Activated CD4-positive, alpha-beta T cell treated with anti-CD3 and anti-CD28 coated beads, Interleukin-2, amount 50 U/mL, for 16 hours (primary cell): ENCODE data around the gene LMLN.
"Not testable (repeated sequence)": the region's sequence is repeated elsewhere in the genome, so short reads cannot be mapped to it uniquely, and the experiment has no call there.

ENCODE experiments used
- DNase-seq: peaks from one replicate; pipeline ENCODE4 v3.0.0-alpha.2; 2020

The LMLN gene

GRCh38 chr3:197956626-197956988 lies 3.4 kb upstream of the LMLN start:
- DNase-seq = no peak

DNA sequence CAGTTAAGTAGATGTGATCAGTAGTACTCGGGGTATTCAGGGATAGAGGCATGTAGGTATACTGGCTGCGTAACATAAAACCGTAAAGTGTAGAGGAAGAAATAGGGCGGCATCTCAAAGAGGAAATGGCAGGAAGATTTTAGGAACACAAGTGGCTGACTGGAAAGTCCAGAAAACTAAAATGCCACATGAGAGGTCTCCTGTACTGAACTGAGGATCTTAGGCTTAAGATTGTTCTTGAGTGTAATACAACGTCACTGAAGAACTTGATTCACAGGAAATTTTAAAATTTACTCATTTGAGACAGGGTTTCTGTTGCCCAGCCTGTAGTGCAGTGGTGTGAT lies 2.3 kb upstream of the LMLN start:
- DNase-seq = no peak

GRCh38 chr3:197958346-197958745 lies 1.7 kb upstream of the LMLN start:
- DNase-seq = no peak

DNA sequence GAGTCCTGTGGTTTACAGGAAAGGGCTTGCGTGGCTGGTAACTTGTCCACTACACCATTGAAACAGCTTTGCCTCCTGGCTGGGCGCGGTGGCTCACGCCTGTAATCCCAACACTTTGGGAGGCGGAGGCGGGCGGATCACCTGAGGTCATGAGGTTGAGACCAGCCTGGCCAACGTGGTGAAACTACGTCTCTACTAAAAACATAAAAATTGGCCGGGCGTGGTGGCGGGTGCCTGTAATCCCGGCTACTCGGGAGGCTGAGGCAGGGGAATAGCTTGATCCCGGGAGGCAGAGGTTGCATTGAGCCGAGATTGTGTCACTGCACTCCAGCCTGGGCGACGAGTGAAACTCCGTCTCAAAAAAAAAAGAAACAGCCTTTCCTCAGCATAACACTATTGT lies 1.2 kb upstream of the LMLN start:
- DNase-seq = not testable (repeated sequence)

- no peak for DNase-seq
Measured at GRCh38 chr3:197959500-197959890, 522 bp upstream of the LMLN start.

GRCh38 chr3:197960694-197961581 lies 921 bp downstream of the LMLN start:
- DNase-seq = no peak

DNA sequence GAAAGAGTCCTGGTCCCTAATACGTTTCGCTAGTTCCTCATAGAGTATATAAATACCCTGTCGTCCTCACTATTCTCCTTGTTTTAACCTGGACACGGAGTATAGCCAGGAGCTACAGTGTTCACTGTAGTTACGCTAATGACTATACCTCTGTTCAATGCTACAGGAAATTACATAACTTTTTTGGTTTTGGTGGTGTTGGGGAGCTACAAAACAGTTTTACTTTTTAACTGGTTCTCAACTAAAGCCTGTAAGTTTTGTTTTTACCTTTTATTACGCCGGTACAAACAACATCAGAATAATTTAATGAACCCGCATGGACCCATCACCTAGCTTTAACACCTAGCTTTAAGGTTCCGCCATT lies 1.5 kb downstream of the LMLN start:
- no peak for DNase-seq

- DNase-seq = no peak
Measured at GRCh38 chr3:197963019-197963637, 3.1 kb downstream of the LMLN start.

- DNase-seq = not testable (repeated sequence)
Measured at GRCh38 chr3:197967337-197967989, 7.4 kb downstream of the LMLN start.

- no peak for DNase-seq
Measured at GRCh38 chr3:197970588-197970987, 10.6 kb downstream of the LMLN start.

DNA sequence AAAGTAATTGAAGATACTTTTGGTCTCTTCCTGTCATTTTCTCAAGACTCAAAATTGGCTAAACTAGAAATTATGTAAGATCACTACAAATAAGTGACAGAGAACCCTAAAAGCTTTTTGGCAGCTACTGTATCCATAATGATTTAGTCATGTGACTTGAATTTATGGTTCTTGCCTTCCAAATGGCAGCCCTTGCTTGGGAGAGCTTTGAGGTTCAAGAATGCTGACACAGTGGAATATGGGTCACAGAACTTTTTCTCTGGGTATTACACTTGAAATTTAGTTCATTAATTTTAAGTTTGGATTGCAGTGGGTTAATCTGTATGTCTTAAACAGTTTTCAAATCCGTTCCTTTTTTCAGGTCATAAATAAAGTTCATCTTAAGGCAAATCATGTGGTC lies 14.0 kb downstream of the LMLN start:
- DNase-seq = no peak

DNA sequence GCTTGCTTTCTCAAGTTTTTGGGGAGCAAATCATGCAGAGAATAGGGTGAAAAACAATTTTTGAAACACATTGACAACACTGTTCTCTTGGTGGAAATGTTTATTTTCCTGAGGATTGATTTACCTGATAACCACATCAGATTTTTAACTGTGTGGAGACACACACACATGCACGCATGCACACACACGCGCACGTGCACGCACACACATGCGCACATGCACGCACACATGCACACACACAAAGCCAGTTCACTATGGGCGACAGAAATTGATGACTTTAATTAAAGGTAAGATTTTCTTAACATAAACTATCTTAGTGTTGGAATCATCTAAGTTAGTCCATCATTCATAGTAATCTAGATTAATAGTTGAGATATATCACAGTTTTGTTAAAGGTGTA lies 15.3 kb downstream of the LMLN start:
- no peak for DNase-seq

DNA sequence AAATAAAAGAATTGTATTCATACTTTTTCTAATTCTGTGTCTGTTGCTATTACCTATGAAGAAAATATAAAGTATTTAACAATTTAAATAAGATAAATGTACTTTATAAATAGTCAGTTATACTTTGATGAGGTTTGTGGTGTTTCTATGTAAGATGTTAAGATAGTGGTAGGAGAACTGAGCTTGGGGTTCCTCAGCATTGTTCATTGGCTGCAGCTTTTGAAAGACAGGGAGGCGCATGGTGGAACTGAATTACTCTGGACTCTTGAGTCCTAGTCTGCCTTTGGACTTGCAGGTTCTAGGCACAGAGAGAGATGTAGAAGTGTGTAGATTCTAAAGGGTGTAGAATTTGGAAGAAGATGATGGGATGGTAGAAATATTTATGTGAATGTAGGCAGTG lies 23.1 kb downstream of the LMLN start:
- DNase-seq = no peak

DNA sequence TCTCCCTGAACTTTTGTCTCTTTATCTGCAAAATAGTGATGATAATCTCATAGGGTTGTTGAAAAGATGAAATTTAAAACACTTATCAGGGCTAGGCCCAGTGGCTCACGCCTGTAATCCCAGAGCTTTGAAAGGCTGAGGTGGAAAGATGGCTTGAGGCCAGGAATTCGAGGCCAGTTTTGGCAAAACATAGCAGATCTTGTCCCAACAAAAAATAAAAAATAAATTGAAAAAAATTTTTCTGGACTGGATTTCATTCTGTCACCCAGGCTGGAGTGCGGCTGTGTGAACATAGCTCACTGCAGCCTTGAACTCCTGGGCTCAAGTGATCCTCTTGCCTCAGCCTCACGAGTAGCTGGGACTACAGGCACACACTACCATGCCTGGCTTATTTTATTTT lies 29.6 kb downstream of the LMLN start:
- no peak for DNase-seq

DNA sequence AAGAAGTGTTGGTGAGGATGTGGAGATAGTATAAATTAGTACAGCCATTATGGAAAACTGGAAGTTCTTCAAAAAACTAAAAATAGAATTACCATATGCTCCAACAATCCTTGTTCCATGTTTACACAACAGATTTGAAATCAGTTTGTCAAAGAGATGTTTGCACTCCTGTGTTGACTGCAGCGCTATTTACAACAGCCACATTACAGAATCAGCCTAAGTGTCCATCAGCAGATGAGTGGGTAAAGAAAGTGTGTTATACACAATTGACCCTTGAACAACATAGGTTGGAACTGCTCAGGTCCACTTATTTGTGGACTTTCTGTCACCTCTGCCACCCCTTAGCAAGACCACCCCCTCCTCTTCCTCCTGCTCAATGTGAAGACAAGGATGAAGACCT lies 34.7 kb downstream of the LMLN start:
- no peak for DNase-seq

DNA sequence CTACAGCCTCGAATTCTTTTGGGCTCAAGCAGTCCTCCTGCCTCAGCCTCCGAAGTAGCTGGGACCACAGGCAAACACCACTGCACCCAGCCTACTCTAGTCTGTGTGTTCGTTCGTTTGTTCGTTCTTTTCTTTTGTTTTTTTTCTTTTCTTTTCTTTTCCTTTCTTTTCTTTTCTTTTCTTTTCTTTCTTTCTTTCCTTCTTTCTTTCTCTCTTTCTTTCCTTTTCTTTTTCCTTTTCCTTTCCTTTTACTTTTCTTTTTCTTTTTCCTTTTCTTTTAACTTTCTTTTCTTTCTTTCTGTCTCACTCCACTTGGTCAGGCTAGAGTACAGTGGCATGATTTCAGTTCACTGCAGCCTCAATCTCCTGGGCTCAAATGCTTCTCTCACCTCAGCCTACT lies 36.8 kb downstream of the LMLN start:
- DNase-seq = no peak

DNA sequence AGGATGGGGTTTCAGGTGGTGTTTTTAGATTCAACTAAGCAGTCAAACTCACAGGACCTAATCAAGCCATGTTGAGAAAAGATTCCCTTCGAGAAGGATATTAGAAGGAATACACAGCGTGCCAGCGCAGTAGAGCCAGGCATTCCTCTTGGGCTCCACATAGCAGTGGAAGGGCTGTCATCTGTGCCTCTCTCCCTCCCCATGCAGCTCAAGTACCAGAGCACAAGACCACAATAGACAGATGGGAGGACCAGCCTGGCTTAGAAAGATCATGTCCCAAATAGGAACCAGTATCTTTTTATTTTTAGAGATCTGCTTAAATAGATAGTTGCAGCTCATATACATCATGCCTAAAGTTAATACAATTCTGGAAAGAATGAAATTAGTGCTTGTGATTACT lies 37.9 kb downstream of the LMLN start:
- no peak for DNase-seq

DNA sequence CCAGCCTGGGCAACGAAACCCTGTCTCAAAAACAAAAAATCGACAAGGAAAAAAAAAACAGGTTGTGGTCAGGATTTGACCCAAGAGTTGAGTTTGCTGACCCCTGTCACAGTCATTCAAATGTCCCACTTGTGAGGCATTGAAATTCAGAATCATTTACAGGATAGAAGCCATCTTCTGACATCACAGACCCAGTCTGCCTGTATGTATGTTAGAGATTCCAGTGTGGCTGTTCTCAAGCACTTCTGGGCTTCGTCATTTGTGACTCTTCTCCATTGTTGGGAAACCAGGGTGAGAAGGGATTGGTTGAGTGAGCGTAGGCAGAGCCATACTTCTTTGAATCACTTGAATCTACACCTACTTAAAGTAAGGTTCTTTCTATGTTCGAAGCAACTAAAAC lies 57.1 kb downstream of the LMLN start:
- no peak for DNase-seq

GRCh38 chr3:198018416-198018815 lies 58.4 kb downstream of the LMLN start:
- DNase-seq = no peak

GRCh38 chr3:198019115-198019514 lies 59.1 kb downstream of the LMLN start:
- DNase-seq = no peak

- no peak for DNase-seq
Measured at GRCh38 chr3:198021320-198021719, 61.3 kb downstream of the LMLN start.

GRCh38 chr3:198022604-198023003 lies 62.6 kb downstream of the LMLN start:
- DNase-seq = no peak

- no peak for DNase-seq
Measured at GRCh38 chr3:198025644-198026043, 65.6 kb downstream of the LMLN start.

GRCh38 chr3:198026620-198027019 lies 66.6 kb downstream of the LMLN start:
- DNase-seq = no peak
